Endothelial cell of umbilical vein (primary cell): ENCODE measurements around the gene SCAF11. TPM values are rescaled to one million over a fixed set of nuclear protein-coding genes. Genes with fewer than 3 reads are reported as not detected.

ENCODE experiments used
- BruUV-seq: library from RNA; stranded (reverse); fragments of 400-500 nt; replicated peaks from 2 replicates; lab custom pipeline; 2021; lab: Mats Ljungman, UMichigan
- CTCF ChIA-PET: fragments of 300-600, 350-600 bp; sonication (Branson Sonifier 250); formaldehyde crosslinking; loops from one replicate; lab custom pipeline; 2021; ENCODE audit warnings: antibody characterized with exemption, inconsistent platforms; lab: Charles Lee
- POLR2A ChIA-PET: fragments of 300-600, 350-600 bp; sonication (Branson Sonifier 250); formaldehyde crosslinking; loops from one replicate; lab custom pipeline; 2021; ENCODE audit warnings: antibody characterized with exemption, inconsistent platforms; lab: Charles Lee
- DNase-seq: peaks from one replicate; pipeline ENCODE4 v3.0.0-alpha.2; 2011; ENCODE audit warnings: low read depth, low spot score
- FAIRE-seq: peaks from 2 replicates; lab custom pipeline; 2011; peaks lifted over from hg19 to GRCh38; lab: Jason Lieb, UNC
- H2AFZ ChIP-seq: 2 replicates; pipeline ENCODE4 v1.6.0; 2012; ENCODE audit warnings: low read depth, low read length, control low read depth, inconsistent platforms
- H3K27ac ChIP-seq: 2 replicates; pipeline ENCODE4 v1.5.1; 2011; ENCODE audit warnings: low read depth, mild to moderate bottlenecking, control low read depth, low read length, moderate library complexity; ENCODE audit not compliant: insufficient read depth
- H3K27me3 ChIP-seq, 2 experiments: 2 replicates each; pipeline versions ENCODE4 v1.6.0 to v1.6.1; 2011; ENCODE audit warnings: low read length in 2 of 2, mixed read lengths in 1 of 2; ENCODE audit not compliant: control insufficient read depth in 2 of 2, insufficient read depth in 2 of 2
- H3K36me3 ChIP-seq, 2 experiments: 2 replicates in 1 of 2; 3 replicates in 1 of 2; pipeline ENCODE4 v1.5.1; 2011; ENCODE audit warnings: low read length in 2 of 2, mild to moderate bottlenecking in 1 of 2, moderate library complexity in 1 of 2; ENCODE audit not compliant: control insufficient read depth in 2 of 2, insufficient read depth in 2 of 2; ENCODE audit errors: extremely low read depth in 1 of 2
- H3K4me1 ChIP-seq: 3 replicates; pipeline ENCODE4 v1.5.1; 2011; ENCODE audit warnings: mild to moderate bottlenecking, low read length; ENCODE audit not compliant: control insufficient read depth, insufficient read depth; ENCODE audit errors: extremely low read depth
- H3K4me2 ChIP-seq: 2 replicates; pipeline ENCODE4 v1.6.1; 2011; ENCODE audit warnings: low read length, control low read depth, mixed read lengths; ENCODE audit not compliant: insufficient read depth
- H3K4me3 ChIP-seq, 3 experiments: fragments of 200-600 bp in 1 of 3; sonication (generic), shearing (Covaris generic) in 1 of 3; replicated peaks in 1 of 3; 2 replicates each; pipeline ENCODE4 v1.5.1; 2011 to 2016; ENCODE audit warnings: control low read depth in 3 of 3, low read length in 3 of 3, mild to moderate bottlenecking in 2 of 3, inconsistent platforms in 1 of 3, low read depth in 1 of 3, moderate library complexity in 1 of 3; ENCODE audit not compliant: insufficient read depth in 1 of 3
- H3K79me2 ChIP-seq: 2 replicates; pipeline ENCODE4 v1.6.0; 2012; ENCODE audit warnings: low read length, inconsistent platforms; ENCODE audit not compliant: control insufficient read depth, insufficient read depth
- H3K9ac ChIP-seq: replicated peaks from 2 replicates; pipeline ENCODE3; 2011; ENCODE audit warnings: low read length, control low read depth; ENCODE audit not compliant: insufficient read depth; ENCODE audit errors: extremely low read depth
- H3K9me1 ChIP-seq: replicated peaks from 3 replicates; pipeline ENCODE4 v1.6.0; 2011; ENCODE audit warnings: mild to moderate bottlenecking, low read length; ENCODE audit not compliant: control insufficient read depth, insufficient read depth; ENCODE audit errors: extremely low read depth
- H3K9me3 ChIP-seq: replicated peaks from 2 replicates; pipeline ENCODE4 v1.5.1; 2012; ENCODE audit warnings: low read length, inconsistent platforms; ENCODE audit not compliant: control insufficient read depth, insufficient read depth
- H4K20me1 ChIP-seq: replicated peaks from 2 replicates; pipeline ENCODE3; 2011; ENCODE audit warnings: mild to moderate bottlenecking, low read length; ENCODE audit not compliant: control insufficient read depth, insufficient read depth; ENCODE audit errors: extremely low read depth
- CTCF ChIP-seq, 2 donors: IDR thresholded peaks; 1 replicate in 1 of 2; 2 replicates in 1 of 2; pipeline ENCODE4 v1.5.1; 2011; ENCODE audit warnings: low read length in 2 of 2, mild to moderate bottlenecking in 2 of 2, moderate library complexity in 2 of 2, control low read depth in 1 of 2, inconsistent platforms in 1 of 2, low read depth in 1 of 2; ENCODE audit not compliant: insufficient read depth in 1 of 2; ENCODE audit errors: extremely low read depth in 1 of 2
- EZH2 ChIP-seq: IDR thresholded peaks from 2 replicates; pipeline ENCODE4 v1.6.1; 2012; ENCODE audit warnings: borderline replicate concordance, low read depth, mild to moderate bottlenecking, moderate library complexity, low read length, inconsistent platforms; ENCODE audit not compliant: severe bottlenecking
- FOS ChIP-seq: IDR thresholded peaks from 2 replicates; pipeline ENCODE4 v1.6.1; 2011; ENCODE audit warnings: mild to moderate bottlenecking, low read length, moderate library complexity, borderline replicate concordance; ENCODE audit not compliant: insufficient read depth
- GATA2 ChIP-seq: IDR thresholded peaks from 2 replicates; pipeline ENCODE4 v1.7.0; 2011; ENCODE audit warnings: low read depth, mild to moderate bottlenecking, moderate library complexity, mixed read lengths, low read length; ENCODE audit not compliant: insufficient read length, insufficient read depth
- JUN ChIP-seq: IDR thresholded peaks from 2 replicates; pipeline ENCODE4 v1.6.1; 2011; ENCODE audit warnings: borderline replicate concordance, low read depth; ENCODE audit not compliant: insufficient read length, insufficient read depth
- MAX ChIP-seq: IDR thresholded peaks from 2 replicates; pipeline ENCODE4 v1.6.1; 2011; ENCODE audit not compliant: insufficient read depth, insufficient read length
- MYC ChIP-seq: IDR thresholded peaks from one replicate; pipeline ENCODE4 v1.6.1; 2011; ENCODE audit warnings: mild to moderate bottlenecking, low read depth, low read length
- POLR2A ChIP-seq: IDR thresholded peaks from 2 replicates; pipeline ENCODE4 v1.6.1; 2012; ENCODE audit warnings: low read depth, mild to moderate bottlenecking, control low read depth, low read length
- POLR2AphosphoS5 ChIP-seq: IDR thresholded peaks from 2 replicates; pipeline ENCODE4 v1.6.1; 2012; ENCODE audit warnings: low read depth, mild to moderate bottlenecking, control low read depth, low read length, moderate library complexity; ENCODE audit not compliant: insufficient read depth
- dilution Hi-C: fragments of 300-500 bp; cut with MboI; formaldehyde crosslinking; loops from one replicate; pipeline ENCODE4 v1.15.0; 2019; ENCODE audit warnings: low sequenced_read_pairs; ENCODE audit not compliant: extremely low pct_ligation_motif_present
- intact Hi-C: fragments of 100-400 bp; cut with micrococcal nuclease; formaldehyde crosslinking; loops from one replicate; pipeline ENCODE4 v1.10.0; 2022
- polyA plus RNA-seq, 4 experiments: library from polyadenylated mRNA; depleted of rRNA in 3 of 4; stranded (reverse) in 3 of 4; unstranded in 1 of 4; fragments of >200 nt; gene quantifications; 2 replicates each; pipeline versions ENCODE4 v1.2.1 to v1.2.3, GENCODE V29; 2011 to 2012; ENCODE audit warnings: missing spikeins in 1 of 4
- total RNA-seq: library from RNA; stranded (reverse); gene quantifications from 2 replicates; pipeline ENCODE4 v1.2.3, GENCODE V29; 2021

The SCAF11 gene
- total and polyA plus RNA-seq, 2 donors (not counting 3 experiments of a cell fraction or from before 2014, with no cell fraction given), result 20.9 to 109 TPM

- CTCF ChIA-PET, result interaction anchor here (1.0 to 1.3 kb wide), 2 partner anchors 8 to 14 kb away, joined by 3 read pairs; no protein-coding TSS in a partner anchor
- POLR2A ChIA-PET, result no interaction called here
- H3K27me3 ChIP-seq, result no peaks in the 10 kb centered on the region
- no peaks in the 10 kb centered on the region for H3K79me2 ChIP-seq
- intact Hi-C loops, result no loop called here
- no peak overlapping the region for H3K9ac ChIP-seq
- dilution Hi-C loops, result no loop called here
- H3K4me1 ChIP-seq, result no peaks in the 10 kb centered on the region
- no peak overlapping the region for H3K4me3 ChIP-seq
- H3K4me2 ChIP-seq, result no peak overlapping the region
- no peaks in the 10 kb centered on the region for H3K9me3 ChIP-seq
- no peak overlapping the region for H2AFZ ChIP-seq
- H3K27ac ChIP-seq, result no peak overlapping the region
- no peak for DNase-seq
- H4K20me1 ChIP-seq, result no peaks in the 10 kb centered on the region
- no TSS peak for BruUV-seq
- TF ChIP-seq MYC, result no peak
- TF ChIP-seq GATA2, result no peak
- TF ChIP-seq POLR2A, result no peak
- no peak for TF ChIP-seq JUN
- TF ChIP-seq POLR2AphosphoS5, result no peak
- TF ChIP-seq FOS, result no peak
- no peak for TF ChIP-seq EZH2
- no peak for TF ChIP-seq CTCF (IDR thresholded peaks at IDR 0.05; ENCODE audit: extremely low read depth in 1 of 2, insufficient read depth in 1 of 2, low read depth in 1 of 2, low read length in 2 of 2)
- TF ChIP-seq MAX, result no peak
- peaks cover 8 to 13% of the 10 kb centered on the region in 2 experiments for H3K36me3 ChIP-seq
- H3K9me1 ChIP-seq, result no peaks in the 10 kb centered on the region
- no peak for FAIRE-seq
Observed at GRCh38 chr12:45948546-45948945, 41.8 kb downstream of the SCAF11 start.
